ENCODE data around the gene PPARG.

DNA sequence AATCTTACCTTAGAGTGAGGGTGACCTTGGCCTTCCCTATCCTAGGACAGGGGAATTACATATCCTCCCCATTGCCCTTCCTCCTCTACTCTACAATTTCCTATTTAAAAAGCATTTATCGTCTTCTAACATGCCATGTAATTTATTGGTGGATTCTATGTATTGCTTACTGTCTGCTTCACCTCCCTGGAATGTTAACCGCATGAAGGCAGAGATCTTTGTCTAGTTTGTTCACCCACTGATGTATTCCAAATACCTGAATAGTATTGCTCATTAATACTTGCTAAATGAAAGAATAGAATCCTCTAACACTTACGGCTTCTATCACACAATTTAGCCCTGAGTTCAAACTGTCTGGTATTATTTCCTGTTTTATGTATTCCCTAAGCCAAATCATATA lies 68.6 kb downstream of the PPARG start:
- TF ChIP-seq POLR2A (IDR thresholded peaks at IDR 0.05) = no peak
- TF ChIP-seq, protein P1, sequence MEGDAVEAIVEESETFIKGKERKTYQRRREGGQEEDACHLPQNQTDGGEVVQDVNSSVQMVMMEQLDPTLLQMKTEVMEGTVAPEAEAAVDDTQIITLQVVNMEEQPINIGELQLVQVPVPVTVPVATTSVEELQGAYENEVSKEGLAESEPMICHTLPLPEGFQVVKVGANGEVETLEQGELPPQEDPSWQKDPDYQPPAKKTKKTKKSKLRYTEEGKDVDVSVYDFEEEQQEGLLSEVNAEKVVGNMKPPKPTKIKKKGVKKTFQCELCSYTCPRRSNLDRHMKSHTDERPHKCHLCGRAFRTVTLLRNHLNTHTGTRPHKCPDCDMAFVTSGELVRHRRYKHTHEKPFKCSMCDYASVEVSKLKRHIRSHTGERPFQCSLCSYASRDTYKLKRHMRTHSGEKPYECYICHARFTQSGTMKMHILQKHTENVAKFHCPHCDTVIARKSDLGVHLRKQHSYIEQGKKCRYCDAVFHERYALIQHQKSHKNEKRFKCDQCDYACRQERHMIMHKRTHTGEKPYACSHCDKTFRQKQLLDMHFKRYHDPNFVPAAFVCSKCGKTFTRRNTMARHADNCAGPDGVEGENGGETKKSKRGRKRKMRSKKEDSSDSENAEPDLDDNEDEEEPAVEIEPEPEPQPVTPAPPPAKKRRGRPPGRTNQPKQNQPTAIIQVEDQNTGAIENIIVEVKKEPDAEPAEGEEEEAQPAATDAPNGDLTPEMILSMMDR (IDR thresholded peaks at IDR 0.05) = no peak

Measured in body of pancreas (tissue), 4 donors.